ENCODE measurements around the gene ST6GAL2. TPM values are rescaled to one million over a fixed set of nuclear protein-coding genes. Genes with fewer than 3 reads are reported as not detected.

Gene ST6GAL2
- polyA plus RNA-seq, 2 of the 4 experiments (the other 2 are of a cell fraction): 26.2 to 52.6 TPM

DNA sequence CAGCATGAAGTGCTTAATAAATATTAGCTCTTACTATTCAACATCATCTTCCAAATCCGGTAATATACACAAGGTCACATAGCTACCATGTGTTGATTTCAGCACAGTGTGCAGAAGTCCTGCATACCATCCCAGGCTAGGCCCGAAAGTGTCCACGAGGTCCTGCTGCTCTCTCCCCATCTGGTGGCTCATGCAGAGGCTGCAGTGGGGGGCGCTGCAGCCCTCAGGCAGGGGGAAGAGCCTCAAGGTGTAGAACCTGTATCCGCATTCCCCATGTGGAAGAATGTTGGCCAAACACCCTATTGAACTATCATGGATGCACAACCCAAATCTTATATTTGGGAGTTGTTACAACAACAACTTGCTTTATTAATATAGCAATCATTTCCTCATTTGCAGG is 88.5 kb downstream of the ST6GAL2 start (continued):
- TF ChIP-seq REST (IDR thresholded peaks at IDR 0.05) (no peak), MAZ (IDR thresholded peaks at IDR 0.05; ENCODE audit: borderline replicate concordance, low read depth, low read length) (no peak)
- TF ChIP-seq, protein P1, sequence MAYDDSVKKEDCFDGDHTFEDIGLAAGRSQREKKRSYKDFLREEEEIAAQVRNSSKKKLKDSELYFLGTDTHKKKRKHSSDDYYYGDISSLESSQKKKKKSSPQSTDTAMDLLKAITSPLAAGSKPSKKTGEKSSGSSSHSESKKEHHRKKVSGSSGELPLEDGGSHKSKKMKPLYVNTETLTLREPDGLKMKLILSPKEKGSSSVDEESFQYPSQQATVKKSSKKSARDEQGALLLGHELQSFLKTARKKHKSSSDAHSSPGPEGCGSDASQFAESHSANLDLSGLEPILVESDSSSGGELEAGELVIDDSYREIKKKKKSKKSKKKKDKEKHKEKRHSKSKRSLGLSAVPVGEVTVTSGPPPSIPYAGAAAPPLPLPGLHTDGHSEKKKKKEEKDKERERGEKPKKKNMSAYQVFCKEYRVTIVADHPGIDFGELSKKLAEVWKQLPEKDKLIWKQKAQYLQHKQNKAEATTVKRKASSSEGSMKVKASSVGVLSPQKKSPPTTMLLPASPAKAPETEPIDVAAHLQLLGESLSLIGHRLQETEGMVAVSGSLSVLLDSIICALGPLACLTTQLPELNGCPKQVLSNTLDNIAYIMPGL (CRISPR knock-in tag; IDR thresholded peaks at IDR 0.05; ENCODE audit: borderline replicate concordance): no peak

DNA sequence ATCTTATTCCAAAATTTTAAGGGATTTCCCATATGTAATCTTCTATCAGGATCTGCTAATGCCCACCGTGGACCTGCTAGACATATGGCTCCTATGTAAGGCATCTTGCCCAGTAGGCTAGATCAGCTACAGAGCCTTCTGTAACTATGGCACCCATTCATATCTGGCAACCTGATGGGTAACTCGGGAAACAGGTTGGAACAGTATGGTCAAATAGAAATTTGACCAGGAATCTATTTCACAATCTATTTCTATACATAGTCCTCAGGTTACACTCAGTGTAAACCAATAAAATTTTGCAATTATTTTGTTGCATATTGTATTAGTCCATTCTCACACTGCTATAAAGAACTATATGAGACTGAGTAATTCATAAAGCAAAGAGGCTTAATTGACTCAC is 93.3 kb downstream of the ST6GAL2 start:
- TF ChIP-seq NFE2L2 (conservative IDR thresholded peaks at IDR 0.05; ENCODE audit: low read length) (no peak), RNF2 (IDR thresholded peaks at IDR 0.05; ENCODE audit: borderline replicate concordance, low read depth) (no peak), FOXS1 (CRISPR knock-in tag; IDR thresholded peaks at IDR 0.05) (no peak), SREBF2 (IDR thresholded peaks at IDR 0.05) (no peak), JUNB (IDR thresholded peaks at IDR 0.05) (no peak), JUN (IDR thresholded peaks at IDR 0.05) (no peak), ATOH8 (CRISPR knock-in tag; IDR thresholded peaks at IDR 0.05; ENCODE audit: low read depth) (no peak), ESRRA (IDR thresholded peaks at IDR 0.05; ENCODE audit: borderline replicate concordance, low read length) (no peak), EHMT2 (IDR thresholded peaks at IDR 0.05; ENCODE audit: low read depth) (no peak), POLR2AphosphoS2 (conservative IDR thresholded peaks at IDR 0.05; ENCODE audit: low read length) (no peak), CEBPB (IDR thresholded peaks at IDR 0.05) (no peak), KDM1A (IDR thresholded peaks at IDR 0.05; ENCODE audit: low read depth) (no peak), MAX (IDR thresholded peaks at IDR 0.05) (no peak), FOSB (CRISPR knock-in tag; IDR thresholded peaks at IDR 0.05) (no peak), MAZ (IDR thresholded peaks at IDR 0.05; ENCODE audit: borderline replicate concordance, low read depth, low read length) (no peak), ZFP36 (IDR thresholded peaks at IDR 0.05; ENCODE audit: borderline replicate concordance, partially characterized antibody) (no peak), EP300 (IDR thresholded peaks at IDR 0.05) (no peak)
- TF ChIP-seq, protein P2, sequence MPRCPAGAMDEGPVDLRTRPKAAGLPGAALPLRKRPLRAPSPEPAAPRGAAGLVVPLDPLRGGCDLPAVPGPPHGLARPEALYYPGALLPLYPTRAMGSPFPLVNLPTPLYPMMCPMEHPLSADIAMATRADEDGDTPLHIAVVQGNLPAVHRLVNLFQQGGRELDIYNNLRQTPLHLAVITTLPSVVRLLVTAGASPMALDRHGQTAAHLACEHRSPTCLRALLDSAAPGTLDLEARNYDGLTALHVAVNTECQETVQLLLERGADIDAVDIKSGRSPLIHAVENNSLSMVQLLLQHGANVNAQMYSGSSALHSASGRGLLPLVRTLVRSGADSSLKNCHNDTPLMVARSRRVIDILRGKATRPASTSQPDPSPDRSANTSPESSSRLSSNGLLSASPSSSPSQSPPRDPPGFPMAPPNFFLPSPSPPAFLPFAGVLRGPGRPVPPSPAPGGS (IDR thresholded peaks at IDR 0.05): no peak
- TF ChIP-seq, protein P1 (CRISPR knock-in tag; IDR thresholded peaks at IDR 0.05; ENCODE audit: borderline replicate concordance): no peak
- Histone ChIP-seq H3K27ac (no peak overlapping the region), H3K4me3 (no peak overlapping the region), H3K4me1 (no peaks in the 10 kb centered on the region), H3K4me2 (no peak overlapping the region), H3K9me3 (peaks cover 12% of the 10 kb centered on the region; the same call in 2 of the 3 replicates)
- 3% methylated on average over 2 of the region's 2 CpGs for WGBS (ENCODE audit: missing lambda C conversion rate)
- no peak for ATAC-seq
- CTCF ChIA-PET: interaction anchor here (0.7 to 1.0 kb wide), 2 partner anchors 16 to 1511 kb away, joined by 3 read pairs; no protein-coding TSS in a partner anchor
- FAIRE-seq: no peak
- no peak for DNase-seq (ENCODE audit: low read depth in 1 of 2, low spot score in 1 of 2)
- POLR2A ChIA-PET: no interaction called here
